RWPE2 (cell line): ENCODE results near the gene STK32C.

ENCODE experiments used
- ATAC-seq: fragments of 200-7000 bp; cut with Tn5 transposase; 3 replicates; pipeline ENCODE4 v1.9.1; 2021; ENCODE audit warnings: low read depth
- DNase-seq: peaks from one replicate; pipeline ENCODE4 v3.0.0-alpha.2; 2020; ENCODE audit warnings: low spot score
- H3K27ac ChIP-seq: fragments of 450-650 bp; 2 replicates; pipeline ENCODE4 v1.5.1; 2017; ENCODE audit warnings: mild to moderate bottlenecking; ENCODE audit not compliant: poor library complexity, severe bottlenecking
- H3K27me3 ChIP-seq: fragments of 250-450 bp; sonication (Bioruptor Pico); 2 replicates; pipeline ENCODE4 v1.5.1; 2021; ENCODE audit warnings: mild to moderate bottlenecking, moderate library complexity; ENCODE audit not compliant: insufficient read depth, poor library complexity, severe bottlenecking
- H3K36me3 ChIP-seq: fragments of 250-450 bp; sonication (Bioruptor Pico); 2 replicates; pipeline ENCODE4 v1.5.1; 2020; ENCODE audit warnings: low read depth, mild to moderate bottlenecking, moderate library complexity
- H3K4me1 ChIP-seq: fragments of 250-450 bp; sonication (Bioruptor Pico); 2 replicates; pipeline ENCODE4 v1.5.1; 2021; ENCODE audit warnings: mild to moderate bottlenecking, moderate library complexity; ENCODE audit not compliant: insufficient read depth, poor library complexity, severe bottlenecking
- H3K4me3 ChIP-seq: fragments of 250-450 bp; sonication (Bioruptor Pico); 2 replicates; pipeline ENCODE4 v1.5.1; 2021; ENCODE audit warnings: mild to moderate bottlenecking, moderate library complexity; ENCODE audit not compliant: severe bottlenecking
- H3K9me3 ChIP-seq: fragments of 250-450 bp; sonication (Bioruptor Pico); 2 replicates; pipeline ENCODE4 v1.5.1; 2021; ENCODE audit warnings: mild to moderate bottlenecking, moderate library complexity; ENCODE audit not compliant: severe bottlenecking
- TF ChIP-seq, protein P1 (sequence below): fragments of 450-650 bp; IDR thresholded peaks from one replicate; pipeline ENCODE4 v1.5.1; 2017; ENCODE audit warnings: mild to moderate bottlenecking, moderate library complexity; ENCODE audit not compliant: poor library complexity, severe bottlenecking

The STK32C gene

DNA sequence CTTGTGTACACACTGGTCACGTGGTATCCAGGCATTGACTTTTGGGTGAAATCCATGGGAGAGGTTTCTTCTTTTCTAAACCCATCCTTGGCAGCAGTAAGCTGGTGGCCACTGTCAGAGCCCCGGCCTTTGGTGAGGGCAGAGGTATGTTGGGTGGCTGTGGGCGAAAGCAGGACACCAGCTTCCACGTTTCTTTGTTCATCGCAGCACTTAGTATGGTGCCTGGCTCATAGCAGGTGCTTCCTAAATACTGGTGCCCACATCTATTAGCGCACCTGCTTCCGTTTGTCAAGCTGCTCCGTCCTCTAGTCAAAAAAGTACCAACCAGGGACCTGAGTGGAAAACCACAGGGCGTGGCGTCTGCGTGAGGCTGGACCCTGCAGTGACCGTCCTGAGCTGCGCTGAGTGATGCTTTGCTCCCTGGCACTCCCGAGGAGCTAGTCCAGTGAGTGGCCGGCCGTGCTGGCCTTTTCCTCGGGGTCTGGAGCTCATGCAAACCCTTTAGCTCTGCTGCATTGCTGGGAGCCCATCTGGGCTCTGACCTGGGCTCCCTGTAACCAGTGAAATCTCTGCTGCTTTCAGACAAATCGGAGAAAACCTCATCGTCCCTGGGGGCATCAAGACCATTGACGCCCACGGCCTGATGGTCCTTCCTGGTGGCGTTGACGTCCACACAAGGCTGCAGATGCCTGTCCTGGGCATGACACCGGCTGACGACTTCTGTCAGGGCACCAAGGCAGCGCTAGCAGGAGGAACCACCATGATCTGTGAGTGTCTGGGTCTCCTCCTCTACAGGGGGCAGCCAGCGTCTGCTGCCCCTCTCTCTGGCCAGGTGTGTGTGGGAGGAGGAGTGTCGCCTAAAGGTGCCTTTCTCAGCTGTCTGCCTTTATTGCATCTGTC, 115.4 kb downstream of the STK32C start:
- Histone ChIP-seq H3K9me3 (no peaks in the 10 kb centered on the region), H3K27me3 (peaks cover 17% of the 10 kb centered on the region), H3K27ac (no peak overlapping the region), H3K4me1 (no peaks in the 10 kb centered on the region), H3K4me3 (no peak overlapping the region), H3K36me3 (no peaks in the 10 kb centered on the region)
- TF ChIP-seq, protein P1, sequence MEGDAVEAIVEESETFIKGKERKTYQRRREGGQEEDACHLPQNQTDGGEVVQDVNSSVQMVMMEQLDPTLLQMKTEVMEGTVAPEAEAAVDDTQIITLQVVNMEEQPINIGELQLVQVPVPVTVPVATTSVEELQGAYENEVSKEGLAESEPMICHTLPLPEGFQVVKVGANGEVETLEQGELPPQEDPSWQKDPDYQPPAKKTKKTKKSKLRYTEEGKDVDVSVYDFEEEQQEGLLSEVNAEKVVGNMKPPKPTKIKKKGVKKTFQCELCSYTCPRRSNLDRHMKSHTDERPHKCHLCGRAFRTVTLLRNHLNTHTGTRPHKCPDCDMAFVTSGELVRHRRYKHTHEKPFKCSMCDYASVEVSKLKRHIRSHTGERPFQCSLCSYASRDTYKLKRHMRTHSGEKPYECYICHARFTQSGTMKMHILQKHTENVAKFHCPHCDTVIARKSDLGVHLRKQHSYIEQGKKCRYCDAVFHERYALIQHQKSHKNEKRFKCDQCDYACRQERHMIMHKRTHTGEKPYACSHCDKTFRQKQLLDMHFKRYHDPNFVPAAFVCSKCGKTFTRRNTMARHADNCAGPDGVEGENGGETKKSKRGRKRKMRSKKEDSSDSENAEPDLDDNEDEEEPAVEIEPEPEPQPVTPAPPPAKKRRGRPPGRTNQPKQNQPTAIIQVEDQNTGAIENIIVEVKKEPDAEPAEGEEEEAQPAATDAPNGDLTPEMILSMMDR = no peak
- ATAC-seq (no peak), DNase-seq (no peak)

DNA sequence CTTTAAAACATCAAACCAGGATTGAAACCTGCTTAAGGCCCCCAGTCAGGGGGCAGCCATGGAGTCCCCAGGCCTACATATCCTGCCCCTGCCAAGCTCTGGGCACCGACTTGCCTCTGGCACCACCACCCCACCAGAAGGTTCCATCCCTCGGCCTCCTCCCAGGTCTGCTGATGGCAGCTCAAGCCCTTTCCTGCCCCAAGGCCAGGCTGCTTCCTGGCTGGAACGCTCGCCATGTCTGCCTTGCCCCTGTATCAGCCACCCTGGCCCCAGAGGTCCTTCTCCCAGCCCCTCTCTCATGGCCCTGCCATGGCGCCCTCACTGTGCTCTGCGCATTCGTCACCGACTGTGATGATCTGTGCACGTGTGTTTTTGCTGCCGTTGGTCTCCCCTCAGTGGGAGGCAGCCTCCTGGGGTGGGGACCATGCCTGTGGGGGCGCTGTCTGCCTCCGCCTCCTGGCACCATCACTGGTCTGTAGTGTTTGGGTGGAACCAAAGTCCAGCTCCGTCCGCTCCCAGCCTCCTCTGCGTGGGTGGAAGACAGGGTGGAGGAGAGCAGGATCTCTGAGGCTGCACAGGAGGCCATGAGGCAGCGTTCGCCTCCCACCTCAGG, 117.8 kb downstream of the STK32C start:
- Histone ChIP-seq H3K27ac (no peak overlapping the region), H3K9me3 (no peaks in the 10 kb centered on the region), H3K27me3 (peaks cover 35% of the 10 kb centered on the region), H3K4me3 (no peak overlapping the region), H3K36me3 (no peaks in the 10 kb centered on the region), H3K4me1 (no peaks in the 10 kb centered on the region)
- TF ChIP-seq, protein P1 = no peak
- no peak for ATAC-seq
- no peak for DNase-seq

DNA sequence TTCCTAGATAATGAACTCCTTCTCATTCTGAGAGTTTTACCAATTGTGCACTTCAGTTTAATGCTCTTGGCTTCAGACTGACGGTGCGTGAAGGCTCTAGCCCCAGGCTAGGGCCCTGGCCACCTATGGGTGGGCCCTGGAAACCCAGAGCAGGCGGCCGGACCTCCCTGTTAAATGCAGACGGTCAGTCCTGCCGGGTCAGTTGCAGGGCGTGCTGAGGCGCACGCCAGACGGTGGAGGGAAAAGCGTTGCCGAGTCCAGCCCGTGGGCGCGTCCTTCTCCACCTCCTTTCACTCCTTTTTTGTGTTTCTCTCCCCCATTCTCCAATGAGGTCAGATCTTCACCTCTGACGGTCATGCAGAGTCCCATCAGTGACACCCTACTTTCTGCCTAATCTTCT, 118.7 kb downstream of the STK32C start:
- TF ChIP-seq, protein P1 = no peak
- no peak overlapping the region for H3K4me3 ChIP-seq
- H3K27ac ChIP-seq = no peak overlapping the region
- H3K9me3 ChIP-seq = no peaks in the 10 kb centered on the region
- ATAC-seq (no peak), DNase-seq (no peak)
- H3K27me3 ChIP-seq = peaks cover 44% of the 10 kb centered on the region
- H3K36me3 ChIP-seq = no peaks in the 10 kb centered on the region
- H3K4me1 ChIP-seq = no peaks in the 10 kb centered on the region

DNA sequence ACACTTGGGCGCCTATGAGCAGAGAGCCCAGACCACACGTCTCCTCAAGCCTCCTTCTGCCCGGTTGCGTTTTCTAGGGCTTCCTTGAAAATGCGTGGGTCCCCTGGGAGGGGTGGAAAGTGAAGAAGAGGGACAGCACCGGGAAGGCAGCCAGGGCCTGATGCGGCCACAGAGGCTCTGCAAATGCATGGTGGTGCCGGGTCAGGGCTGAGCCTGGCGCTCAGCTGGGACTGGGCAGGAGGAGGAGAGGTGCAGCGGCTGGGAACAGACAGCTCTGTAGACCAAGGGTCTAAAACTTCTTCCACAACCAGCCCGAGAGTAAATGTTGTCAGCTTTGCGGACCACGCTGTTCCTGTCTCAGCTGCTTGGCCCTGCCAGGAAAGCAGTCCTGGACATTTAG, 119.4 kb downstream of the STK32C start:
- H3K4me3 ChIP-seq = no peak overlapping the region
- ATAC-seq = no peak
- no peak overlapping the region for H3K27ac ChIP-seq
- H3K27me3 ChIP-seq = peaks cover 51% of the 10 kb centered on the region
- no peaks in the 10 kb centered on the region for H3K36me3 ChIP-seq
- TF ChIP-seq, protein P1 = no peak
- H3K4me1 ChIP-seq = no peaks in the 10 kb centered on the region
- H3K9me3 ChIP-seq = no peaks in the 10 kb centered on the region
- no peak for DNase-seq
